H1 (cell line): Measurements from ENCODE around the gene METRN. TPM values are rescaled to one million over a fixed set of nuclear protein-coding genes. Genes with fewer than 3 reads are reported as not detected.

Experiments used
- CTCF ChIA-PET: fragments of 300-600 bp; sonication (Branson Sonifier 250); formaldehyde crosslinking; loops from one replicate; lab custom pipeline; 2021; ENCODE audit not compliant: partially characterized antibody; lab: Charles Lee
- POLR2A ChIA-PET: fragments of 300-600 bp; sonication (Branson Sonifier 250); formaldehyde crosslinking; loops from one replicate; lab custom pipeline; 2021; ENCODE audit warnings: inconsistent platforms; ENCODE audit not compliant: partially characterized antibody; lab: Charles Lee
- DNase-seq, 2 experiments: peaks; one replicate each; pipeline versions ENCODE4 v3.0.0 to v3.0.0-alpha.2; 2010 to 2022; ENCODE audit warnings: low spot score in 2 of 2, low read depth in 1 of 2, mixed read lengths in 1 of 2
- FAIRE-seq: peaks from 2 replicates; lab custom pipeline; 2011; peaks lifted over from hg19 to GRCh38; lab: Jason Lieb, UNC
- H2AFZ ChIP-seq: 2 replicates; pipeline ENCODE4 v1.8.1; 2012; ENCODE audit warnings: low read length, inconsistent platforms
- H2AK5ac ChIP-seq: 2 replicates; pipeline ENCODE4 v1.6.1; 2013; ENCODE audit warnings: low read depth, low read length
- H2BK120ac ChIP-seq: replicated peaks from 2 replicates; pipeline ENCODE3; 2013; ENCODE audit warnings: low read depth, low read length, inconsistent platforms
- H2BK12ac ChIP-seq: 2 replicates; pipeline ENCODE4 v1.6.1; 2013; ENCODE audit warnings: low read depth, low read length
- H2BK15ac ChIP-seq: 2 replicates; pipeline ENCODE4 v1.6.1; 2013; ENCODE audit warnings: low read length
- H2BK20ac ChIP-seq: 2 replicates; pipeline ENCODE4 v1.6.1; 2013; ENCODE audit warnings: low read length
- H2BK5ac ChIP-seq: 2 replicates; pipeline ENCODE4 v1.6.1; 2013; ENCODE audit warnings: low read depth, low read length
- H3K14ac ChIP-seq: 2 replicates; pipeline ENCODE4 v1.6.1; 2013; ENCODE audit warnings: inconsistent platforms; ENCODE audit not compliant: insufficient read length
- H3K18ac ChIP-seq: 2 replicates; pipeline ENCODE4 v1.6.1; 2013; ENCODE audit warnings: low read length; ENCODE audit errors: extremely low read depth
- H3K23ac ChIP-seq: 2 replicates; pipeline ENCODE4 v1.6.1; 2013; ENCODE audit warnings: inconsistent platforms; ENCODE audit not compliant: insufficient read length
- H3K23me2 ChIP-seq: 2 replicates; pipeline ENCODE4 v1.6.1; 2013; ENCODE audit warnings: low read depth, low read length
- H3K27ac ChIP-seq: 2 replicates; pipeline ENCODE4 v1.6.1; 2011; ENCODE audit warnings: low read depth, low read length, inconsistent platforms
- H3K27me3 ChIP-seq, 4 experiments: replicated peaks in 1 of 4; 1 replicate in 1 of 4; 2 replicates in 3 of 4; pipeline versions ENCODE4 v1.6.1 to v1.8.1; 2011 to 2013; ENCODE audit warnings: low read length in 3 of 4, mild to moderate bottlenecking in 3 of 4, inconsistent platforms in 2 of 4, mixed read lengths in 2 of 4, moderate library complexity in 1 of 4; ENCODE audit not compliant: control insufficient read depth in 3 of 4, insufficient read depth in 3 of 4; ENCODE audit errors: extremely low read depth in 1 of 4
- H3K36me3 ChIP-seq, 4 experiments: 2 replicates each; pipeline versions ENCODE4 v1.6.1 to v1.8.1; 2011 to 2013; ENCODE audit warnings: mild to moderate bottlenecking in 4 of 4, low read length in 3 of 4, moderate library complexity in 2 of 4, control low read depth in 1 of 4, inconsistent platforms in 1 of 4; ENCODE audit not compliant: insufficient read depth in 4 of 4, control insufficient read depth in 2 of 4
- H3K4ac ChIP-seq: replicated peaks from 2 replicates; pipeline ENCODE3; 2013; ENCODE audit warnings: low read length, low read depth, mixed read lengths, inconsistent platforms; ENCODE audit not compliant: insufficient read length
- H3K4me1 ChIP-seq, 4 experiments: replicated peaks in 1 of 4; 1 replicate in 1 of 4; 2 replicates in 3 of 4; pipeline versions ENCODE4 v1.6.1 to v1.8.1; 2011 to 2013; ENCODE audit warnings: low read length in 3 of 4, inconsistent platforms in 2 of 4, mixed read lengths in 1 of 4; ENCODE audit not compliant: insufficient read depth in 4 of 4, control insufficient read depth in 3 of 4
- H3K4me2 ChIP-seq, 2 experiments: 2 replicates each; pipeline versions ENCODE4 v1.6.1 to v1.8.1; 2011 to 2013; ENCODE audit warnings: low read depth in 2 of 2, low read length in 2 of 2, control low read depth in 1 of 2, inconsistent platforms in 1 of 2, mild to moderate bottlenecking in 1 of 2; ENCODE audit not compliant: insufficient read depth in 1 of 2
- H3K4me3 ChIP-seq, 4 experiments: fragments of 200-600, 300-600 bp in 1 of 4; sonication (generic), shearing (Covaris generic), sonication (Bioruptor Twin) in 1 of 4; 2 replicates each; pipeline versions ENCODE4 v1.5.1 to v1.8.1; 2011 to 2016; ENCODE audit warnings: low read length in 4 of 4, low read depth in 3 of 4, control low read depth in 2 of 4, inconsistent platforms in 2 of 4, mild to moderate bottlenecking in 2 of 4, mixed read lengths in 1 of 4, moderate library complexity in 1 of 4; ENCODE audit not compliant: insufficient read depth in 2 of 4; ENCODE audit errors: extremely low read depth in 1 of 4
- H3K56ac ChIP-seq: replicated peaks from 2 replicates; pipeline ENCODE3; 2013; ENCODE audit warnings: low read depth, mild to moderate bottlenecking, mixed read lengths, low read length, inconsistent platforms; ENCODE audit not compliant: insufficient read length
- H3K79me1 ChIP-seq: 2 replicates; pipeline ENCODE4 v1.6.1; 2013; ENCODE audit warnings: low read depth, low read length, control low read depth
- H3K79me2 ChIP-seq, 2 experiments: 2 replicates each; pipeline versions ENCODE4 v1.6.1 to v1.8.1; 2012 to 2013; ENCODE audit warnings: low read length in 2 of 2, mild to moderate bottlenecking in 2 of 2, inconsistent platforms in 1 of 2; ENCODE audit not compliant: insufficient read depth in 2 of 2, control insufficient read depth in 1 of 2
- H3K9ac ChIP-seq, 4 experiments: replicated peaks in 1 of 4; 1 replicate in 1 of 4; 2 replicates in 3 of 4; pipeline versions ENCODE4 v1.6.1 to v1.8.1; 2011 to 2013; ENCODE audit warnings: low read depth in 3 of 4, low read length in 3 of 4, control low read depth in 2 of 4, mild to moderate bottlenecking in 2 of 4, moderate library complexity in 2 of 4, inconsistent platforms in 1 of 4; ENCODE audit errors: extremely low read depth in 1 of 4
- H3K9me3 ChIP-seq, 2 experiments: 2 replicates each; pipeline versions ENCODE4 v1.6.1 to v1.8.1; 2012 to 2013; ENCODE audit warnings: mild to moderate bottlenecking in 2 of 2, moderate library complexity in 2 of 2, control low read depth in 1 of 2, inconsistent platforms in 1 of 2, low read depth in 1 of 2, low read length in 1 of 2, mixed read lengths in 1 of 2; ENCODE audit not compliant: insufficient read depth in 2 of 2
- H4K20me1 ChIP-seq, 2 experiments: replicated peaks in 1 of 2; 2 replicates each; pipeline versions ENCODE3 to v1.8.1; 2011 to 2013; ENCODE audit warnings: inconsistent platforms in 2 of 2, low read length in 2 of 2, mild to moderate bottlenecking in 1 of 2; ENCODE audit not compliant: insufficient read depth in 2 of 2, control insufficient read depth in 1 of 2
- H4K5ac ChIP-seq: 2 replicates; pipeline ENCODE4 v1.6.1; 2013; ENCODE audit warnings: low read length, low read depth, mixed read lengths, inconsistent platforms; ENCODE audit not compliant: insufficient read length
- H4K8ac ChIP-seq: 2 replicates; pipeline ENCODE4 v1.8.0; 2013; ENCODE audit warnings: mild to moderate bottlenecking, moderate library complexity, low read length, inconsistent platforms; ENCODE audit not compliant: insufficient read depth; ENCODE audit errors: extremely low read depth
- H4K91ac ChIP-seq: replicated peaks from 2 replicates; pipeline ENCODE3; 2013; ENCODE audit warnings: low read length, mixed read lengths, inconsistent platforms; ENCODE audit not compliant: insufficient read length
- ATF3 ChIP-seq: IDR thresholded peaks from 2 replicates; pipeline ENCODE4 v1.6.1; 2011; ENCODE audit warnings: low read depth, mild to moderate bottlenecking, low read length; ENCODE audit not compliant: insufficient read depth
- EGR1 ChIP-seq: IDR thresholded peaks from 2 replicates; pipeline ENCODE4 v1.6.1; 2011; ENCODE audit warnings: low read depth, low read length, borderline replicate concordance
- HDAC6 ChIP-seq: IDR thresholded peaks from one replicate; pipeline ENCODE4 v1.7.1; 2012; ENCODE audit warnings: low read depth, mild to moderate bottlenecking, inconsistent platforms, low read length, moderate library complexity
- RNF2 ChIP-seq: fragments of 200-900, 300-1000 bp; sonication (generic); IDR thresholded peaks from 2 replicates; pipeline ENCODE4 v1.7.1; 2016; ENCODE audit warnings: borderline replicate concordance, low read depth, mild to moderate bottlenecking, antibody characterized with exemption, low read length; ENCODE audit not compliant: poor library complexity, severe bottlenecking; ENCODE audit errors: missing control alignments
- SP1 ChIP-seq: IDR thresholded peaks from 2 replicates; pipeline ENCODE4 v1.6.1; 2011; ENCODE audit warnings: low read depth, low read length
- SRF ChIP-seq: IDR thresholded peaks from 2 replicates; pipeline ENCODE4 v1.6.1; 2011; ENCODE audit warnings: mild to moderate bottlenecking, low read depth, low read length, moderate library complexity
- SUZ12 ChIP-seq: fragments of 200-600 bp; sonication (generic); IDR thresholded peaks from 2 replicates; pipeline ENCODE4 v1.6.1; 2012; ENCODE audit warnings: mild to moderate bottlenecking, inconsistent platforms, low read length, moderate library complexity, mixed read lengths
- WGBS, 2 experiments: shearing (Covaris generic) in 1 of 2; methylation state at CpG; one replicate each; pipeline versions ENCODE4 v1.1.6 to v1.1.7; 2013 to 2015; ENCODE audit warnings: low lambda C conversion rate in 2 of 2, mixed read lengths in 2 of 2, inconsistent platforms in 1 of 2, low coverage in 1 of 2, missing lambda C conversion rate in 1 of 2; ENCODE audit not compliant: insufficient replicate concordance in 2 of 2, insufficient coverage in 1 of 2, insufficient read length in 1 of 2; ENCODE audit errors: extremely low coverage in 1 of 2, missing lambda C conversion rate in 1 of 2; 5-methylcytosine and 5-hydroxymethylcytosine counted together
- polyA plus RNA-seq, 7 experiments: library from polyadenylated mRNA; depleted of rRNA in 3 of 7; stranded (reverse) in 5 of 7; unstranded in 2 of 7; fragments of >200 nt in 5 of 7; fragments of 200-250 nt in 2 of 7; gene quantifications; 1 replicate in 5 of 7; 2 replicates in 1 of 7; 4 replicates in 1 of 7; pipeline versions ENCODE4 v1.2.1 to v1.2.3, GENCODE V29; 2011 to 2013; ENCODE audit warnings: missing spikeins in 2 of 7, mixed read lengths in 2 of 7
- total RNA-seq: library from RNA; stranded (reverse); fragmentation: NEBNext Ultra II Directional; extraction: Animal tissue kit (Norgen Biotek cat#: 25700); gene quantifications from 2 replicates; pipeline ENCODE4 v1.2.1, GENCODE V29; 2021

The METRN gene
- total and polyA plus RNA-seq, 2 of the 8 experiments (the other 6 are each of a cell fraction or from before 2014, with no cell fraction given): 18.7 to 25.8 TPM

- H3K79me2 ChIP-seq: no peaks in the 10 kb centered on the region
- no peak overlapping the region for H3K4ac ChIP-seq
- TF ChIP-seq SUZ12 (no peak), SP1 (no peak), EGR1 (no peak), SRF (no peak), ATF3 (no peak), RNF2 (no peak), HDAC6 (no peak)
- H2BK12ac ChIP-seq: no peak overlapping the region
- no peaks in the 10 kb centered on the region for H3K36me3 ChIP-seq
- ChIA-PET POLR2A (interaction anchor here (0.8 kb wide), 1 partner anchor 9 kb away, joined by 4 read pairs; no protein-coding TSS in a partner anchor), CTCF (interaction anchor here (0.7 to 4.8 kb wide), 5 partner anchors 9 to 44 kb away, joined by 3 to 32 read pairs (median 6); partner anchors contain the start of gene CIAO3)
- no peak for DNase-seq
- FAIRE-seq: no peak
- H2AFZ ChIP-seq: no peak overlapping the region
- H4K20me1 ChIP-seq: no peaks in the 10 kb centered on the region
- H3K14ac ChIP-seq: no peak overlapping the region
- no peak overlapping the region for H2BK20ac ChIP-seq
- no peak overlapping the region for H2AK5ac ChIP-seq
- WGBS, 2 experiments: 92% methylated on average over 5 of the region's 5 CpGs; no CpG with 5 or more reads in 1 of the 2 experiments
- no peaks in the 10 kb centered on the region for H3K27me3 ChIP-seq
- H3K79me1 ChIP-seq: no peaks in the 10 kb centered on the region
- no peak overlapping the region for H2BK120ac ChIP-seq
- no peaks in the 10 kb centered on the region for H3K23me2 ChIP-seq
- H3K23ac ChIP-seq: no peak overlapping the region
- H3K9ac ChIP-seq: no peak overlapping the region
- no peak overlapping the region for H3K27ac ChIP-seq
- peaks cover under 1 to 7% (median 4%) of the 10 kb centered on the region in 4 experiments; a peak in 5 of 7 replicates for H3K4me1 ChIP-seq
- no peak overlapping the region for H2BK5ac ChIP-seq
- H2BK15ac ChIP-seq: no peak overlapping the region
- H3K18ac ChIP-seq: no peak overlapping the region
- H4K5ac ChIP-seq: no peak overlapping the region
- no peak overlapping the region for H3K56ac ChIP-seq
- no peak overlapping the region for H4K91ac ChIP-seq
- 0 out of 4 replicates have a peak, but pooled peaks cover 0 to 3% of the 10 kb centered on the region in 2 experiments for H3K9me3 ChIP-seq
- no peak overlapping the region for H4K8ac ChIP-seq
- H3K4me3 ChIP-seq: no peak overlapping the region
- H3K4me2 ChIP-seq: no peak overlapping the region
These were observed 41.5 kb downstream of the METRN start for GRCh38 chr16:756428-756827.
